HG02943 (cell line): ENCODE results near the gene ISY1.
"Not testable (repeated sequence)": the region's sequence is repeated elsewhere in the genome, so short reads cannot be mapped to it uniquely, and the experiment has no call there.

Experiments used
- ATAC-seq: cut with Tn5 transposase; IDR thresholded peaks from one replicate; pipeline ENCODE4 v1.9.1; 2021; ENCODE audit warnings: mild to moderate bottlenecking, low read depth, moderate library complexity; ENCODE audit not compliant: unreplicated experiment

ISY1 gene

DNA sequence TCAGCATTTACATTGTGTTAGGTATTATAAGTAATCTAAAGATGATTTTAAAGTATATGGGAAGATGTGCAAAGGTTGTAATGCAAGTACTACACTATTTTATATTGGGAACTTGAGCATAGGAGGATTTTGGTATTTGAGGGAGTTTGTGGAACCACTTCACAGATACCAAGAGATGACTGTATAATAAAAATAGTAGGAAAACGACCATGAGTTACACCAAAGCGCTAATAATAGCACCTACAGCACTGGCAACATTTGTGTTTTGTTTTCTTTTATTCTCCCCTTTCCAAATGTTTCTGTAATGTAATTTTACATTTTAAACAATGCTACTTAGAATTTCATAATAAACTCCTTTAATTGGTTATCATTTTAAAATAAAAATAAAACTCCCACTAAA, 12.3 kb upstream of the ISY1 start:
- no peak for ATAC-seq

DNA sequence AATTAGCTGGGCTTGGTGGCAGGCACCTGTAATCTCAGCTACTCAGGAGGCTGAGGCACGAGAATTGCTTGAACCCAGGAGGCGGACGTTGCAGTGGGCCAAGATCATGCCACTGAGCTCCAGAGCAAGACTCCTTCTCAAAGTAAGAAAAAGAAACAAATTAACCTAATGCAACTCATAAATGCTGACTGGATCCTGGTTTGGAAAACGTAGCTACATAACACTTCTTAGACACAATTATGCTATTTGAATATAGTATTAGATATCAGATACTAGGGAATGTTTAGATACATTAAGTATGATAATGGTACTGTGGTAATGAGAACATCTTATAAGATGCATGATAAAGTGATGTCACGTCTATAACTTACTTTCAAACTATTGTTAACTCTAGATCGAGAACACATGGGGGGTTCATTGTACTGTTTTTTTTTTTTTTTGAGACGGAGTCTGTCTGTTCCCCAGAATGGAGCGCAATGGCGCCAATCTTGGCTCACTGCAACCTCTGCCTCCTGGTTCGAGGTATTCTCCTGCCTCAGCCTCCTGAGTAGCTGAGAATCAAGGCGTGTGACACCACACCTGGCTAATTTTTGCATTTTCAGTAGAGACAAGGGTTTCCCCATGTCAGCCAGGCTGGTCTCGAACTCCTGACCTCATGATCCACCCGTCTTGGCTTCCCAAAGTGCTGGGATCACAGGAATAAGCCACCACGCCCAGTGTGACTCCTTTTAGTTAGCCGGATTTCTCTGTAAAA, 5.9 kb upstream of the ISY1 start:
- ATAC-seq, result no peak

DNA sequence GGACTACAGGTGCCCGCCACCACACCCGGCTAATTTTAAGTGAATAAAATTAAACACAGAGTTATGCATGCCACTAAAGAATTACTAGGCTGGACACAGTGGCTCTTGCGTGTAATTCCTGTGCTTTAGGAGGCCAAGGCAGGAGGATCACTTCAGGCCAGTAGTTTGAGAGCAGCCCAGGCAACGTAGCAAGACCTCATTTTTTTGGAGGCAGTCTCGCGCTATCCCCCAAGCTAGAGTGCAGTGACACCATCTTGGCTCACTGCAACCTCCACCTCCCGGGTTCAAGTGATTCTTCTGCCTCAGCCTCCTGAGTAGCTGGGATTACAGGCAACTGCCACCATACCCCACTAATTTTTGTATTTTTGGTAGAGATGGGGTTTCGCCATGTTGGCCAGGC, 4.7 kb upstream of the ISY1 start:
- ATAC-seq, result not testable (repeated sequence)

DNA sequence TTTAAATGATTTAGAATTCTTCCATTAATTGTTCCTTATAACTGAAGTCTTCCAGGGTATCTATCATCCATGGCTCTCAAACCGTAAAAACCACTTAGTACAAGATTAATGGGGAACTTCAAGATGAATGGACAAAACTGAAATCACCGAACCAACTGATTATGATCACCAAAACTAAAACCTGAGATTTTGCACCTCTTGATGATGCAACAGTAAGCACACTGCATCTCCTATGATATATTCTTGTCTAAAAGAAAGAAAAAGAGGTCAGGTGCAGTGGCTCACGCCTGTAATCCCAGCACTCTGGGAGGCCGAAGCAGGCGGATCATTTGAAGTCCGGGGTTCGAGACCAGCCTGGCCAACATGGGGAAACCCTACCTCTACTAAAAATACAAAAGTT, 3.6 kb upstream of the ISY1 start:
- no peak for ATAC-seq

DNA sequence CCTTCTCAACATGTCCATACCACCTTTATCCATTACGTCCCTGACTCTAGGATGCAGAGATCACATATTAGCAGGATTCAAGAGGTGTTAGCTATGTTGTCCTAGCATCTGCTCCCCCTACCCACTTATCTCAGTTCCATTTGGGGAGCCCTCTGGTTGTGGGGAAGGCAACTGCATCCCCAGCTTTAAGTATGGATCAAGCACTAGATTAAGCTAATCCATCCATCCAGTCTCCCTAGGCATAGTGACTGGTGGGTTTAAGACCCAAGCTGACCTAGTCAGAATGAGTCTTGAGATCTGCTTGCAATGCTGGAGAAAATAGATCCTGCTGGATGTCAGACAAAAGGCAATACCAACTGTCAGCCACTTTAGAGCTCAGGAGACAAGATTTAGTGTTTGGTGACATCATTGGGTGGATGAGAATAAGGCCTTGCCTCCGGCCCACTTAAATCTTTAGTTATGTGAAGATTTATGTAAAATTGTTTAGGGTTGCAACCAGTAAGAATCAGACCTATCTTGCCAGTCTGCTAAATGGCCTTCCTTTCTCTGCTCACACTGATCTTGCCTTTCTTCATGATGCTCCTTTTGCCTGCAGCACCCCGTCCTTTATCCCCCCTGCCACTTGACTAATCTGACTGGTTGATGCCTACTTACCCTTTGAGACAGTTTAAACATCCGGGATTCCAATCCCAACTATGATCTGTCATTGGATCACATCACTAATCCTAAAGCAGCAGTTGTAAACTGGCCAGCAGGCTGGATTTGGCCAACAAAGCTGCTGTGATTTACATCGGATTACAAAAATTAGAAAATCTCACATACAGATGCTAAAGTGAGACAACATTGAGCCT, 2.1 kb upstream of the ISY1 start:
- no peak for ATAC-seq

DNA sequence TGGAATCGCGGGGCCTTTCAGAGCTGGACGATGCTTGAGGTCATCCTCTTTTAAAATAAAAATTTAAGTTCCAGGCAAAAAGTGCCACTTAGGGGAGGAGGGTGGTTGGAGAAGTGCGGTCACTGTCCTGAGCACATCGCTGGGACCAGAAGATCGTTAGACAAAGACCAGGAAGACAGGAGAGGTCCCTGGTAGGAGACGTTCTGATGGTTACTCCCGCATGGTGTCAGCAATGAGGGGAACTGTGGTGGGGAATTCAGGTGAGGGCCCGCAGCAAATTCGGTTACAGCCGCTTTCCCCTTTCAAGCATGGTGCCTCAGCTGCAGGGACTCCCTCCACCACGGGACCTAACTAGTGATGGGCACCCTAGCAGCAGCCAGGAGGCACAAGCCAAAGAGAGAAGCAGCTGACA, 1.0 kb upstream of the ISY1 start:
- no peak for ATAC-seq

DNA sequence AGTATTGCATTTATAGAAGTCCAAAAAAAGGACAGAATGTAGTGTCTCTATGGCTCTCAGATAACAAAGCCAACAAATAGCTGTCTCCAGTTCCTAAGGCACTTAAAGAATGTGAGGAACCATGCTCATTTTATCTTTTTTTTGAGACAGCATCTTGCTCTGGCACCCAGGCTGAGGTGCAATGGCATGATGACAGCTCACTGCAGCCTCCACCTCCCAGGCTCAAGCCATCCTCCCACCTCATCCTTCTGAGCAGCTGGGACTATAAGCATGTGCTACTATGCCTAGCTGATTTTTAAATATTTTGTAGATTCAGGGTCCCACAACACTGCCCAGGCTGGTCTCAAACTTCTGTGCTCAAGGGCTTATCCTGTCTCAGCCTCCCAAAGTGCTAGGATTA, 16.1 kb downstream of the ISY1 start:
- no peak for ATAC-seq

DNA sequence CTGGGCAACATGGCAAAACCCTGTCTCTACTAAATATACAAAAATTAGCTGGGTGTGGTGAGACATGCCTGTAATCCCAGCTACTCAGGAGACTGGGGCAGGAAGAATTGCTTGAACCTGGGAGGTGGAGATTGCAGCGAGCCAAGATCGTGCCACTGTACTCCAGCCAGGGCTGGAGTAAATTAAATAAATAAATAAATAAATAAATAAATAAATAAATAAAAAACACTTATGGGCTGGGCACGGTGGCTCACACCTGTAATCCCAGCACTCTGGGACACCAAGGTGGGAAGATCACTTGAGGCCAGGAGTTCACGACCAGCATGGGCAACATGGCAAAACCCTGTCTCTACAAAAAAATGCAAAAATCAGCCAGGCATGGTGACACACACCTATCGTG, 19.9 kb downstream of the ISY1 start:
- ATAC-seq, result not testable (repeated sequence)

DNA sequence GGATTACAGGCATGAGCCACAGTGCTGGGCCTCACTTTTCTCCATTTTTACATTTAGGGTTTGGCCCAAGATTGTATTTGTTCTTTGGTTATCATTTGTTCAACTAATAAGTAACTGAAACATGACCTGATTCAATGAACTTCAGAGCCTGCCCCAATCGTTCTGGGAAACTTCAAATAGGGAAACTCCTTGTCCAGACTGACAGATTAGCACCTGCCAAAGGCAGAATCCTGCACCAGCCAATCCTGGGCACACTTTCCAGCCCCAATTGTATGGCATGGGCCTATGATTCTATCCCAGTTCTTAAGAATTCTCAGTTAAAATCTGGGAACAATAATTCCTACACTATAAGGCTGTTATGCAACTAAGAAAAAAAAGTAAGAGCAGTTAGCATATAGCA, 21.0 kb downstream of the ISY1 start:
- no peak for ATAC-seq

DNA sequence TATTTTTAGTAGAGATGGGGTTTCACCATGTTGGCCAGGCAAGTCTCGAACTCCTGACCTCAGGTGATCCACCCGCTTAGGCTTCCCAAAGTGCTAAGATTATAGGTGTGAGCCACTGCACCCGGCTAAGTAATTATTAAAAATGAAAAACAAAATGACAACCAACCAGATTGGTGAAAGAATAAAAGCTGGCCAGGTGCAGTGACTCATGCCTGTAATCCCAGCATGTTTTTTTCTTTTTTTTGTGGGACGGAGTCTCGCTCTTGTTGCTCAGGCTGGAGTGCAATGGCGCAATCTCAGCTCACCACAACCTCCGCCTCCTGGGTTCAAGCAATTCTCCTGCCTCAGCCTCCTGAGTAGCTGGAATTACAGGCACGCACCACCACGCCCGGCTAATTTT, 24.6 kb downstream of the ISY1 start:
- not testable (repeated sequence) for ATAC-seq

DNA sequence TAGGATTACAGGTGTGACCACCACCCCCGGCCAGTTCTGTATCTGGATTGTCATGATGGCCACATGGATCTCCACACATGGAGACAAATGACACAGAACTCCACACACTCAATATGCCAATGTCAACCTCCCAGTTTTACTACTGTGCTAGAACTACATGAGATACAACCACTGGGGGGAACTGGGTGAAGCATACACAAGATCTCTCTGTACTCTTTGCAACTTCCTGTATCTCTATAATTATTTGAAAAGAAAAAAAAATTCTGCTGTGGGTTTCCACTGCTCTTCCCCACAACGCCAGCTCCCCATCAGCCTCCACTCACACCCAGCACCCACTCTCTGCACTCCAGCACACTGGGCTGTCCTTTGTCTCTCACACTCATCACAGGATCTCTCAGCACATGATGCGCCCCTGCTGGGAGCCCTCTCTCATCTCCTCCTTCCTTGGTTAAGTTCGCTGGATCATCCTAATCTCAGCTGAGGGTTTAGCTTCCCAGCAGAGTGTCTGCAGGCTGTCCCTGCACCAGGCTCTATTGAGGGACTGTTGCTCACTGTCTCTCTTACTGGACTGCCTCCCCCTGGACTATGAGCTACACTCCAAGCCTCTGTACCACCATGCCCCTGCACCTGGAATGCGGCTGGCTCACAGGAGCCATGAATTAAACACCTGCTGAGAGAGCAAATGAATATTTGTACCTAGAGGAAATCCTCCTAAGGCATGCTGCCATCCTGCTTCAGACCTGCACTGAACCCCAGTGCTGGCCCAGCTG, 28.6 kb downstream of the ISY1 start:
- no peak for ATAC-seq

DNA sequence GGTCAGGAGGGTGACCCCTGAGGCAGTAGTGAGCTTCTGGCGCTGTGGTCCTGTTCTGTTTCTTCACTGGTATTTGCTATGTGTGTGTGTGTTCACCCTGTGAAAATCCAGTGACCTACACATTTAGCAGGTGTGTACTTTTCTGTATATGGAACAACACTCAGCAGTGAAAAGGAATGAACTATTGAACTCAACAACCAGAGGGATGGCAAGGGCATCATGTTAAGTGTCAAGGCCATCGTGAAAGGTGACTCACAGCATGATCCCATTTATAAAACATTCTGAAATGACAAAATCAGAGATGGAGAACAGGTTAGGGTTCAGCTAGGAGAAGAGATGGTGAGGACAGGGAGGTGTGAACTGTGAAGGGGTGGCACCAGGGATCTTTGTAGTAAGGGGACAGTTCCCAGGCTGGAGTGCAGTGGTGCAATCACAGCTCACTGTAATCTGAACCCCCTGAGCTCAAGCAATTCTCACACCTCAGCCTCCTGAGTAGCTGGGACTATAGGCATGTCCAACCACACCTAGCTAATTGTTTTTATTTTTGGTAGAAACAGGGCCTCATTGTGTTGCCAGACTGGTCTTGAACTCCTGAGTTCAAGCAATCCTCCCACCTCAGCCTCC, 29.3 kb downstream of the ISY1 start:
- no peak for ATAC-seq

DNA sequence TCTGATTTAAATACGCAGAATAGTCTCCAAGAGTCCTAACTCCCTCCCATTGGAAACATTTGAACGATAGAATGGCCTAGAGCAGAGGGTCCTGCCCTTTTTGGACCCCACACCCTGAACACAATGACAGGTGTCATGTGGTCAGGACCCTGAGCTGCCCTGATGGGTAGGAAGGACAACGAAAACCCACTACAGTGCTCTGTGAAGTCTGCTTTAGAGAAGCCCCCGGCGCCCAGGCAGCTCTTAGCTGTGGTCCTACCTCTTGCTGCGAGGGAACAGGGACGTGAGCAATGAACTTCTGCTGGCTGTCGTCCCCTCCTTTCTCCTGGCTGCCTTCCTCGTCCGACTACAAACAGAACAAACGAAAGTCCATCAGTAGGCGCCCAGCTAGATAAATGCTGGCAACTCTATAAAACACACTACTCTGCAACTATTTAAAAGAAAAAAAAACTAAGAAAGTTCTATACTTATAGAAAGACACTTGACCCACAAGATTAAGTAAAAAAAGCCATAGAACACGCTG, 30.5 kb downstream of the ISY1 start:
- no peak for ATAC-seq

DNA sequence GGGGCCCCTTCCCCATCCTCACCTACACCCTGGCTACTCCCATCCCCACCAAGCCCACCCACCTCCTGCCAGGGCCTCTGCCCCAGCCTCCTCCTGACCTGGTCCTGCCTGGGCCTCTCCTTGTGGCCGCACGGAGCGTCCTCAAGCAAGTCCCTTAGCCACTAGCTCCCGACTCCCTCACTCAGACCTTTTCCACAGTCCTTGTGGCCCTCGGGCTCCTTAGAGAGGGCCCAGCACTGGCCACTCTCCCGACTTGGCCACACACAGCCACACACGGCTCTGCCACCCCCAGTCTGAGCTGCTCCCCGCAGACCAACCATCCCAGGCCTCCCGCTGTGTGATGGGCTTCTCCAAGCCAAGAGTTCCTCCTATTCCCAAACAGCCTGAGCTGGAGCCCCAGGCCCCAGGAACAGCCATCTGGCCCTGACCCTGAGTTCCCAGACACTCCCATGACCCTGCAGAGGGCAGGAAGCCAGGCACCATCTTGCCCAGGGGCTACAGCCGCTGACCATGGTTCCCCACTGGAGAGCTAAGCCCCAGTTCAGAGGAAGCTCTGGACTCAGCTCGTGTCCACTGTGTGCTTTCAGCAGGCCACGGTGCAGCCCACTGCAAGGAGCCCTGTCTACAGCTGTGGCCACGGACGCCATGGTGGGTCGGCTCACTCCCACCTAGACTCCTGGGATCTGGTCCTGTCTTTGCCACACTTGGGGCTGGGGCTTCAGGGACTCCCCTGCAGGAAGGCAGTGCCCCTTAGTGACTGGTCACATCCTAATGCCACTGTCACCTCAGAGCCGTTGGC, 32.3 kb downstream of the ISY1 start:
- ATAC-seq, result no peak

DNA sequence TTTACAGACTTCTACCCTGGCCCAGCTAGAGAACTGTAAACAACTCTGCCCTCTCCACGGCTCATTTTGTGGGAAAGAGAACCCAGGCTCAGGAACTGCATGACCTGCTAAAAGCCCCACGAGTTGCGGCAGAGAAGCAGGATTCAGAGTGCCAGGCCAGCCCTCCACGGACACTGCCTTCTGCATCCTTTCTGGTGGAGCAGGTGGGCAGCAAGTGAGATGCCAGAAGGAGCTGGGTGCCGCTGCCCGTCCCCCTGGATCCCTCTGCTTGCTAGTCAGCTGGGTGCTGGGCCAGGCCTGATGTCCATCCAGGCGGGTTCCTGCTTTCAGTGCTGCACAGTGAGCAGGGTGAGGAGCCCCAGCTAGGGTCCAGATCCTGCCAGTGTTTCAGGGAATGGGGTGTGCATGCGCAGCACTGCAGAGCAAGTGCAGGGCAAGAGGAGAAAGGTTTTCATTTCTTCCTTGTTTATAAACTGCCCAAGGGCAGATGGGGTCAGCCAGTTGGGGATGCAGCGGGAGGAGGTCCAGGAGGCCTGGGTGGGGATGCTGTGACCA, 34.1 kb downstream of the ISY1 start:
- no peak for ATAC-seq

DNA sequence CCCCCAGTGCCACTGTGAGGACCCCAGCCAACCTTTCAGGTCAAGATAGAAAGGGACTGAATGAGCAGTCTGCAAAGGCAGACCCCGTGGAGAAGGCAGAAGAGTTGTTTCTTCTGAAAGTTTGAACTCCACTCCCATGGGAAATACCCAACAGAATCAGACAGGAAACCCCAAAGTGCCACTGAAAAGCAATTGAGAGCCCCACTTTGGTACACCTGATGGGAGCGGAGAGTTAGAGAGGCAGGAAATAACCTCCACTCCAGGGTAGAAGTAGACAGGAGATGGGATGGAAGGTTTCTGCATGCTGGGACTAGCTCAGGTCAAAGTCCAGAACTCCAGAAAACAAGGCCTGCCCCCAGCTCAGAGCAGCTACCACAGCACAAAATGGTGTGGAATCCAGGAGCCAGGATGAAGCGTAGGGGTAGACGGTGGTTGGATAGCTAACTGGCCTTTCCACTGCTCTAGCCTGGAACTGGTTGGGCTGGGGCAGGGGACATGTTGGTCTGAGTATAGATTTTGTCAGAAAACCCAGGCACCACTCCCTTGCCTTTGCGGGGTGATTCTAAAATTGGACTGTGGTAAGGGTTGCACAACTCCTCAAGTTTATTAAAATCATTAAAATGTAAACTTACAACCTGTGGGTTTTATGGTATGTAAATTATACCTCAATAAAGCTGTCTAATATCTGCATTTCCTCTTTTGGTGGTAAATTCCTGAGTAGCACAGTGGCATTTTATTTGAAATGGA, 37.4 kb downstream of the ISY1 start:
- ATAC-seq, result no peak

DNA sequence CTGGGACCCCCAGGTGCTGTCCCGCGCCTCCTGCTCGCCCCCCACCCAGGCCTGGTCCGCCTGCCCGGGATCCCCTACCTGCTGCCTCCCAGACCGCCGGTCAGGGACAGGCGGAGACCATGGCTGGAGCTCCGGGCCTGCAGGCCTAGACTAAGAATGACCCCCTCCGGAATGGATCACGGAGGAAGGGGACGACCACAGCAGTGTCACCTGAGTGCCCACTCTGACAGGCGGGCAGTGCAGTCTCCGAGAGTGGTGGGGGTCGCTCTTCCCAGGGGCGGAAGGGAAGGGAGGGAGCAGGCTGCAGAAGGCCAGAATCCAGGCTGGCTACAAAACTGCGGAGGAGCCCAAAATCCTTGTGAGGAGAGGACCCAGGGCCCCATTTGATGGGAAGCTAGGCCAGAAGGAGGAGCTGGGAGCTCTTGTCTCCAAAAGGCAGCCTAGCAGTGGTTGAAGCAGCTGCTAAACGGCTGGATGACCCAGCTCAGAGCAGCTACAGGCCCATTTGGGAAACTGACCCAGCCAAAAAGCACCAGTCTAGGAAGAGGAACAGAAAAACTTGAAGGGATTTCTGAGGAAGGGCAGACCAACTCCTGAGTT, 38.4 kb downstream of the ISY1 start:
- no peak for ATAC-seq

DNA sequence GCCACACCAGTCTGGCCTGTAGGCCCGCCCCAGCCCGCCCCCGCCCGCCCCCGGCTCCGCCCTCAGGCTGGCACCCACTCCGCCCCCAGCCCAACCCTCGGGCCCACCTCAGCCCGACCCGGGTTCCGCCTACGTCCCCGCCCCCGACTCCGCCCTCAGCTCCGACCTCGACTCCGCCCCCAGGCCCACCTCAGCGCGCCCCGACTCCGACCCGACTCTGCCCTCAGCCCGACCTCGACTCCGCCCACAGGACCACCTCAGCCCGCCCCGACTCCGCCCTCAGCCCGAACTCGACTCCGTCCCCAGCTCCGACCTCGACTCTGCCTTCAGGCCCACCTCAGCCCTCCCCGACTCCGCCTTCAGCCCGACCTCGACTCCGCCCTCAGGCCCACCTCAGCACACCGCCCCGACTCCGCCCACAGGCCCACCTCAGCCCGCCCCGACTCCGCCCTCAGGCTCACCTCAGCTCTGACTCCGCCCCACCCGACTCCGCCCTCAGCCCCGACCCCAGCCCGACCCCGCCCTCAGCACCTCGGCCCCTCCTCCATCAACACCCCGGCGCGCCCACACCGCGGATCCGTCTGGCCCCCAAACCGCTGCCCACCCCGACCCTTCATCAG, 39.0 kb downstream of the ISY1 start, which contains the start of gene RAB43:
Gene RAB43 (minus strand): TSS at position 13 of the 620 bp plus-strand sequence. CDS start 315 bp downstream, outside the sequence.
- peak; percentile 44 for ATAC-seq
